GM12872 (cell line): ENCODE measurements around the gene PATJ.

Experiments used
- CTCF ChIP-seq: IDR thresholded peaks from 3 replicates; pipeline ENCODE4 v1.5.1; 2011; ENCODE audit warnings: low read depth, mild to moderate bottlenecking, low read length, moderate library complexity; ENCODE audit not compliant: insufficient read depth

The PATJ gene

GRCh38 chr1:61743716-61744580 lies 1.7 kb downstream of the PATJ start:
- TF ChIP-seq CTCF = no peak

- TF ChIP-seq CTCF = no peak
Measured at GRCh38 chr1:61746813-61747212, 4.5 kb downstream of the PATJ start.

GRCh38 chr1:61748566-61748965 lies 6.3 kb downstream of the PATJ start:
- TF ChIP-seq CTCF = no peak

- no peak for TF ChIP-seq CTCF
Measured at GRCh38 chr1:61749574-61749973, 7.3 kb downstream of the PATJ start.

GRCh38 chr1:61752921-61753389 lies 10.7 kb downstream of the PATJ start:
- TF ChIP-seq CTCF = no peak

GRCh38 chr1:61753998-61754508 lies 11.8 kb downstream of the PATJ start:
- TF ChIP-seq CTCF = no peak

- no peak for TF ChIP-seq CTCF
Measured at GRCh38 chr1:61754545-61754944, 12.3 kb downstream of the PATJ start.
